Measurements from ENCODE around the gene VWF.

Gene VWF

DNA sequence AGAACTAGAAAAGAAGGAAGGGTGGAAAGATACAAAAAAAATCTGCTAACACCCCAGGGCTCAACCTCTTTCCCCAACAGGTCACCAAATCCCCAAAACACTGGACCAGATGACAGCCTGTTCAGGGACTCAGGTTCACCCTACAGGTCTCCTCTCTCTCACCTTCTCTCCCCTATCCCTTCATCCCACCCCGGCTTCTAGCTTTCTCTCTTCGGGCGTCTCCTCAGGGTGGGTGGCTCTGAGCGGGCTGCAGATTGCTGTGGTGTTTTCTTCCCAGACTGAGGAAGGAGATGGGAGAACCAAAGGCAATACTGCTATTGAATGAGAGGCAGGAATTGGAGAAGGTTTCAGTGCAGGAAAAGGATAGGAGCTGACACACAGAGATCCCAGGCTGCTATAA, 218.7 kb downstream of the VWF start:
- no peak for DNase-seq

DNA sequence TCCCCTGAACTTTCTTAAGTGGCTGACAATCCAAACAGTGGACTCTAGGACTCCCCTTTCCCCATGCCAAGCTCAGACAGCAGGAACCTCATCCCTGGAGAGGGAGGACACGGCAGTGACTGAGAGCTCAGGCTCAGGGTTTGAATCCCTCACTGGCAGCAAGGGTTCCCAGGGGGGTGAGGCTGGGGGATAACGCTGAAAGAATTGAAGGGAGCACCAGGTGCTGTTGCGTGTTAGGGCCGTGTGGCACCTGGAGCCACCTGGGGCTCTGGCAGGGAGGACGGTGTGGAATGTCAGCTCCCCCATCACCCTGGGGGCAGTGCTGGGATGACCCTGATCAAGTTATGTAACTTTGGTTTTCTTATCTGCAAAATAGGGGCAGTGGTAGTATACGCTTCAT, 219.5 kb downstream of the VWF start:
- no peak for DNase-seq

DNA sequence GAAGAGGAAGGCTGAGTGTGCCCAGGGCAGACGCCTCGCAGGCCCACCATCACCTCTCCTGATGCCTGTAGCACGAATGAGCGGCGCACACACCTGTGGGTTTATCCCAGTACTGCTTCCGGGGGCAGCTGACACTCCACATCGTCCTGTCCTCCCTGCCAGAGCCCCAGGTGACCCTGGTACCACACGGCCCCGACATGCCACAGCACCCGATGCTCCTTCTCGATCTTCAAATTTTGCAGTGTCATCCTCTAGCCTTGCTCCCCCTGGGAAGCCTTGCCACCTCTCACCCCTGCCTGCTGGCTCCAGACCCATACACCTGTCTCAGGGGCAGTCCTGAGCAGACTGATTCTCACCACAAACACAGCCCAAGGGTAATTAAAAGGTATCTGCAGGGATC, 220.0 kb downstream of the VWF start:
- DNase-seq = no peak

DNA sequence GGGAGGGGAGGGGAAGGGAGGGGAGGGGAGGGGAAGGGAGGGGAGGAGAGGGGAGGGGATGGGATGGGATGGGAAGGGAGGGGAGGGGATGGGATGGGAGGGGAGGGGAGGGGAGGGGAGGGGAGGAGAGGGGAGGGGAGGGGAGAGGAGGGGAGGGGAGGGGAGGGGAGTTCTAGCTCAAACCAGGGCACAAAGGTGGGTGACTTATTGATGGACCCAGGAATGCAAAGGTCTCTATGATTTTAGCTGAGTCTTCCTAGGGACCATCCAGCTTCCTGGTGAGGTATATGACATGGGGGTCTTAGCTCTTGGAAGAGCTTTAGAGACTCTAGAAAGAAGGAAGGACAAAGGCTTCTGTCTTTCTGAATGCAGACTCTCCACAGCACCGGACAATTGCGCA, 221.7 kb downstream of the VWF start:
- no peak for DNase-seq

DNA sequence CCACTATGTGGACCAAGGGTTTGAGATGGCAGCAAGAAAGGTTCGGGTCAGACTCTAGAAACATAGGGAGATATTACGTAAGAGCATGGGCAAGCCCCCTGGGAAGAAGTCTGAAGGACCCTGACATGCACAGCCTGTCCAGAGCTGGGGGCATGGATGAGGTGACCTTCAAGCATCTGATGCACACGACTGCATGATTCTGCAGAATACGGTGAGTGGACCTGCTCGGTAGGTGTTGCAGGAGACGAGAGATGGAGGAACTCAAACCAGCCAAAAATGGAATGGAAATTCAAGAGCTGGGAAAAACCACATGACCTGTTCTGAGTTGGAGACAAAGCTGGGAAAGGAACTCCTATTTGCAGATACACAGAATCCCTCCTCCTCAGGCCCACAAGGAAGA, 223.1 kb downstream of the VWF start:
- no peak for DNase-seq

DNA sequence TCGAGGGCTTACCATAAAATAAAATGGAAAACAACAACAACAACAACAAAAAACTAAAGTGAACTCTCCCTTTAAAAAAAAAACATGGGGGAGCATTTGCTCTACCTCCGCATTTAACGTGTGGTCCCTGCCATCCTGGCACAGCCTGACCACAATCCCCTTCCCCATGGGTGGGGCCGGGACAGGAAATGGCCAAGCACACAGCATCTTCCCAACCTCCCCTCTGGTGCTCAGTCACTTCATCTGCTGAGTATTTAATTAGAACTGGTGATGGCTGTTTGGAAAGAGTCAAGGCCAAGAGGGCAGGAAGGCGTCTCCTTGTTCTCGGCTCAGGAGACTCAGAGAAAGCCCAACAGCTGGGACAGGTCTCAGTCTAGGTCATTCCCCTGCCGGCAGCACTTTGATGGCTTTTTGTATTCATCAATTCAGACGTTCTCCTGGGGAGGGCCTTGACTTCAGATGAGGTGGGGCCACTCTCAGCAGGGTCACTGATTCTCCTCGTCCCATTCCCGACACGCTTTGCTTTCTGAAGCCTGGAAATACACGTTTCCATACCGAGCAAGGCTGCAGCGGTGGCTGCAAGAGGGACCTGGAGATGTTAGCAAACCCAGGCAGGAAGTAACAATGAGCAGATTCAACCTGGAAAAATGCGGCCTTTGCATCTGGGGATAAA, 223.8 kb downstream of the VWF start:
- no peak for DNase-seq

DNA sequence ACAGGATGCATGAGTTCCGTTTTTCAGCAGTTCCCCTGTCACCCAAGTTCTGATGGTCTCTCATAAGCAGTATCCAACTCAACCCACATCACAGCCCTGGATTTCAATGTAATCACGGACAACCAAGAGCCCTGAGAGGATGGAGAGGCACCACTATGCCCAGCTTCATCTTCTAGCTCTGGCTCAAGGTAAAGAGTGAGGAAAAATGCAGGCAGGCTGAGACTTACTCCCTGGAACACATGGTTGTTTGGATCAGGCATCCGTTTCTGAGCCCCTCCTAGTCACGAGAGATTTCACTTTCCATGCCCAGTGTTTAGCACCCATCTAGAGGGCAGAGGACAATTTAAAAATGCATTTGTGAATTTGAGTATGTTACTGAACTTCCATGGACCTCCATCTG, 224.4 kb downstream of the VWF start:
- no peak for DNase-seq

DNA sequence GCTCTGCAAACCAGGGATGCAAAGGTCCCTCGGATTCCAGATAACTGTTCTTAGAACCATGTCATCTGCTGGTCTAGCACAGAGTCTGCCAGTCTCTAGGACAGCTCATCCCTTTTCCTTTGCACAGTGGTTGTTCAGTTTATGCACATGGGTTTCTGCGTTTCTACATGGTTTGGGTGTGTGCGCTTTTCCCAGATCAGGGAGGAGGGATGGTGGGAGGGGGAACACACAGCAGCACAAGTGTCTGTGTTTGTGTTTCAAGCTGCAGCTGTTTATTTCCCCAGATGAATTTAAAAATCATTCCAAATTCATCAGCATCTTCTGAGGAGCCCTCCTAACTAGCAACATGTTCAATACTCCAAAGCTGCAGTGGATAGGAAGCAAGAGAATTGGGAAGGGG, 224.8 kb downstream of the VWF start:
- no peak for DNase-seq

DNA sequence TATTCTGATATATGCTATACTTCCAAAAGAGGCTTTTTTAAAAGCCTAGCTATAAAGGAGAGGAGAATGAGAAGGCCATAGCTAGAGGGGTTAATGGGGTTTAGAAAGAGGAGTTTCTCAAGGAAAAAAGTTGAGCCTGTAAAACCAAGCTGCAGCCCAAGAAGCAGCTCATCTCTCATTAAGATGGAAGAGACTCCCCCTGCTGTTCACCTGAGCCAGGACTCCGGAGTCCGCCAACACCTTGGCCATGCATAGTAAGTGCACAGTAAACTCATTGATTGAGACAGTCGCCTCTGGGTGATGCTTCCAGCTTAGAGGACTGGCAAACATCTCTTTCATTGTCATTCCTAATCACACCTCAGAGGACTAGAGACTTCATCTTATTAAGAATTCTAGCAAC, 225.6 kb downstream of the VWF start:
- DNase-seq = no peak

Data from KG1 (cell line).